Stimulated activated CD8-positive, alpha-beta memory T cell treated with anti-CD3 and anti-CD28 coated beads, Interleukin-12 subunit alpha, Interleukin-12 subunit beta, amount 100 ng/mL, for 24 hours (primary cell): ENCODE data around the gene SGCA.
A peak's percentile ranks its signal among the peaks of the same experiment; 100 is the strongest.

Experiments
- DNase-seq: peaks from one replicate; pipeline ENCODE4 v3.0.0-alpha.2; 2020; ENCODE audit errors: extremely low read depth

The SGCA gene

DNA sequence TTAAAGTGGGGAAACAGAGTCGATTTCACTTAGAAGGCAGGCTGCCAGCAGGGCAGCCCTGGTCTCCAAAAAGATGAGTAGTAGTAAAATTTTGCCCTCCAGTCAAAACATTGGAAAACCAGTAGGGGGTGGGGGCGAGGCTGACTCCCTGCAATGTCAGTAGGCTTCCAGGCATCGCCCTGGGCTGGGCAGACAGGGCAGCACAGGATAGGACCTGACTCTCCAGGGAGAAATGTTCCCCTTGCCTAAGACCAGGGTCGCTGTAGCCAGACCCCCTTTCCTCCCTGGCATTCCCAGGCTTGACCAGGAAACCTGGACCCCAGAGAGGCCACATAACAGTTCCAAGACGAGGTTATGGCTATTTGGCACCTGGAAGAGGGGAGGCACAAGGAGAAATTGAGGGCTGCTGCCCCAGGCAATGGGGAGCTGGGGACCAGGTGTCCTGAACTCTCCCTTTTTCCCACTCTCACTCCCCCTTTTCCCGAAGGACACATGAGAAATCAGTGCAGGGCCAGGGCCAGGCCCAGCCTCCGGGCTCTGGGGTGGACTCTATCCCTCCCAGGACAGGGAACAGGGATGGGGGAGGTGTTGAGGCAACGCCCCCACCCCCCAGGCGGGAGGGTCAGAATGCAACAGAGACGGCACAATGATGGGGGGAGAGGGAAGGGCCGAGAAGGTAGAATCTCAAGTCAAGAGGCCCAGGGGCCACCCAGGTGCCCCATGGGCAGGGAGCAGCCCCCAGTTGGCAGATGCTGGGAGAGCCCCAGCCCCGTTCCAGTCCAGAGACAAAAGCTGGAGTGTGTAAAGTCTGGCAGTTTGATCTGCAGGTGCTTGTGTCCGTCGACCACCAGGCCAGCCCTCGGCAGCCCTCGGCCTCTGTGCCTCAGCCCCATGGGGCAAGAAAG is 31.3 kb upstream of the SGCA start:
- no peak for DNase-seq

DNA sequence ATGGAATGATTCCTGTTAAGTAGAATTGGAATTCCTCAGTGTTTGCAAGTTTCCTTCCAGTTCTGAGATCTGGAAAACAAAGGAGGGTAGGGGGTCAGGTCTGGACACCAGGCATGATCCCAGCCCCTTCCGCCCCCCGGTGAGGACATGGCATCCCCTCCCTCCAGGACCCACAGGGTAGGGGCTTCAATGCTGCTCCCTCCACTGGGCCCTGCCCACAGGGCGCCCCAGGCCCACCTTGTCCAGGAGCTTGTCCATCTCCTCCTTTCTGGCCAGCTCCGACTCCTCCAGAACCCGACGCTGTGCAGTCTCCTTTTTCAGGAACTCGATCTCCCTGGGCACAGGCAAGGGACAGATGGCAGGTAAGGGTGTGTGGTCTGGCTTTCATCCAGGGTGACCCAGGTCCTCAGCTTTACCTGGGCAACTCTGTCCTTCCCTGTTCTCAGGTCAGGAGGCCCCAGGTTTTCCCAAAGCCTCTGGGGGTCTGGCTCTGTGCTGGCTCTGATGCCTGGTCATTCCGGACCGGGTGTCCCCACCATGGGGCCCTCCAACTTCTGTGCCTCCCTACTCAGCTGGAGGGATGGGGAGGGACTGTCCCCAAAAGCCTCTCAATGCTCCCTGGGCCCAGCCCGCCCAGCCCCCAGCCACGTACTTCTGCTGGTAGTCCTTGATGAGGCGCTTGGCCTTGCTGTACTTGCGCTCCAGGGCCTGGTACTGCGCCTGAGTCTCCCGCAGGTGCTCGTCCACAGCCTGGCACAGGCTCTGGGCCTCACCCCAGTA is 30.3 kb upstream of the SGCA start:
- no peak for DNase-seq

DNA sequence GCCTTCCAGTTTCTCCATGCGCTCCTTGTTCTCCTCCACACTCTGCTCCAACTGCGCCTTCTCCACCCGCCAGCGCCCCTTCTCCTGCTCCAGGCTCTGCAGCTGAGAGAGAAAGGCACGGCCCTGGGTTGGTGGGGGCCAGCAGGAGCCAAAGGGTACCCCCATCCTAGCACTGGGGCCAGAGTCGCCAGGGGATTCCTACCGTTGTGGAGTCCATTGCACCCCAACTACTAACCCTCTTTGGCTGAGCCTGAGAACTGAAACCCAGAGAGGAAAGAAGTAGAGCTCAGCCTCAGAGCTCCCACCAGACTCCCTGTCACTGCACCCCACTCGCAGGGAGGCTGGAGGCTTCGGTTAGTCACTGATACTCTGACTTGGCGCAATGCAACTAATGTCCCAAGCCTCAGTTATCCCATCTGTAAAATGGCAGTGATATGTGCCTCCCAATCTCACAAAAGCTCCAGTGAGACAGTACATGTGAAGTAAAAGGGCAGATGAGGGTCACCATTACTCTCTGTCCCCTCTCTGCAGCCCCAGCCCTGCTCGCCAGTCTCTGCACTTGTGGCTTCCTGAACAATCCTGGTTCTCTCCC is 29.6 kb upstream of the SGCA start:
- no peak for DNase-seq

DNA sequence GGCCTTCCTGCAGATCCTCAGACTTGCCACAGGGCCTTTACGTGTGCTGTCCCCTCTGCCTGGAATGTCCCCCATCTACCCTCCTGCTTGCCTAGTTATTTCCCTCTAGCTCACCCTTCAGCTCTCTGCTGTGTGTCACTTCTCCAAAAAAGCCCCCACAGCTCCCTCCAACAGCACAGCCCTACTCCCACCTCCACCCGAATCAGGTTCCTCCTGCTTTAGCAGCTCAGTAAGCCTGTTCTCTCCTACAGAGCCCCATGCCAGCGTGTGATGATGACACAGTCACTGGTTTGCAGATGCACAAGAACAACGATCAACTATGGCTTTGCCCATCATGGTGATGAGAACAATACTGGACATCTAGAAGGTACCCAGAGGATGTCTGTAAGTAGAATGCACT is 28.8 kb upstream of the SGCA start:
- no peak for DNase-seq

DNA sequence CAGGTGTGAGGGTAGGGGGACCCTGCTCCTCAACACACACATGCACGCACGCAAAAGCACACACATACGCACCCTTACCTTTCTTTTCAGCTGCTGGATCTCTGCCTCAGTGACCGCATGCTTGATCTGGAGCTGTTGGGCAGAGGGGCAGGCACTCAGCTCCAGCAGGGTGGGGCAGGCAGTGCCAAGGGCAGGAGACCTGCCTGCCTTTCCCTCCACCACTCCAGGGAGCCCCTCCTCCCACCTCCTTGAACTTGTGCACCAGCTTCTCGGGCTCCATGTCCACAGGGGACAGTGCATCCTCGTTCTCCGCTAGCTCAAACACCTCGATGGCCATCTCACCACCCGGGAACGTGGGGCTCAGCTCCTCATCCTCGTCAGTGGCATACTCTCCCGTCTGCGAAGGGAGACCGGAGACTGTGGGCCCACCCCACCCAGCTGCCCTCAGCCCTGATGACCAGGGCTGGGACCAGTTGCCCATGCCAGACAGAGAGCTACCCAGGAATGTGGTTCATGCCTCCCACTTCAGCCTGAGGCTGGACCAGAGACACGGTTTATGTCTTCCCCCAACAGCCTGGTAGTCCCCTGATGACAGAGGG is 26.5 kb upstream of the SGCA start:
- DNase-seq: no peak

DNA sequence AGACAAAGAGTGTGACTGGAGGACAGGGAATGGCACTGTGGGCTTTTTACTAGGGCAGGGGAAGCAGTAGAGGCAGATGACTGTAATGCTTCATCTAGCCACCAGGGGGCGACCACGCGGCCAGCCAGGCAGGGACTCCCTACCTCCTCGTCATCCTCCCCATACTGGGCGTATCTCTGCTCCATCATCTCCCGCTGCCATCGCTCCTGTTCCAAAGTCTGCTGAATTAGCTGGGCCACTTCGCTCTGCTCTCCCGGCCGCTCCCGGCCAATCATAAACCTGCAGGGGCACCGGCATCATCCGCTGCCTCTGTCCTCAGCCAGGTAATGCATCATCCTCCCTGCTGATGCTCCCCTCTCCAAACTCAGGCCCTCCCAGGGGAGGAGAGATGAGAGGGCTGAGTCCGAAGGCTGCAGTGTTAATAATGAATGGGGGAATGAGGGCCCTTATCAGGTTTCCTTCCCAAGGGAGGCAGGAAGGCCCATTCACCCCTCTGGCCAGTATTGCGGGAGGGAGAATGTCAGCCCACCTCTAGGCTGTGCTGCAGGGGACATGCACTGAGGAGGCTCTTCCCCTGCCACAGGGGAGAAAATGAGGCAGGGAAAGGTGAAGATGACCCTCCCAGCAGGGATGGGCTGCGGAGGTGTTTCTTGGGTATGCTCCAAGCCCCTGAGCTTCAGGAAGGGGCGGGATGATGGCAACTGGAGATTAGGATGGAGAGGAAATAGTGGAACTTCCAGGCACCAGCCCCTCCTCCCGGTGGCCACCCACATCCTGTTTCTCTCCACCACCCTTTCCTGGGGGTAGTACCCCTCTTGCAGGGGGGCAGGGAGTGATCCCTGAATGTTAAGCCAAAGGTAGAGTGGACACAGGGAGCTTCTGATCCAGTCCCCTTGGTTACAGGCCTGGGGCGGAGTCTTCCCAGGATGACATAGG is 25.6 kb upstream of the SGCA start:
- no peak for DNase-seq

DNA sequence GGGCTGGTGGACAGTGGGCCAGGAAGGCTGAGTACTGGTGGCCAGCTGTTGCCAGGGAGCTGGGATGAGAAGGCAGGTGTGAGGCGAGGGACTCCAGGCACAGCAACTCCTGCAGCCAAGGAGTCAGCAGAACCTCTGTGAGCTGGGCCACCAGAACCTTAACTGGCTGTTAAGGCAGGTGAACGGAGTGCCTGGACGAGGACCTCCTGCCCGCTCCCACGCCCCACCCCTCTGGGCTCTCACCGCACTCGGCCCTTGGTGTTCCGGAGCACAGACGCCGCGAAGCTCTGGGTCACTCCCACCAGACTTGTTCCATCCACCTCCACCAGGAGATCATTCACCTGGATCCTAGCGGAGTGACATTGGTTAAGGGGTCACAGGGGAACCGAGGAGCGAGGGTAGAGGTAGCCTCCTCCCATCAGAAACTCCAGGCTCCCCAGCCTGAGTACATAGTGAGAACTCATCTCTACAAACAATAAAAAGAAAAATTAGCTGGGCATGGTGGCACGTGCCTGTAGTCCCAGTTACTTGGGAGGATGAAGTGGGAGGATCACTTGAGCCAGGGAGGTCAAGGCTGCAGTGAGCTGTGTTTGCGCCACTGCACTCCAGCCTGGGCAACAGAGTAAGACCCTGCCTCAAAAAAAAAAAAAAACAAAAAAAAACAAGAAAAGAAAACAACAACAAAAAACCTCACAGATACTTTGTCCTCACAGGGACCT is 24.6 kb upstream of the SGCA start:
- DNase-seq: no peak

DNA sequence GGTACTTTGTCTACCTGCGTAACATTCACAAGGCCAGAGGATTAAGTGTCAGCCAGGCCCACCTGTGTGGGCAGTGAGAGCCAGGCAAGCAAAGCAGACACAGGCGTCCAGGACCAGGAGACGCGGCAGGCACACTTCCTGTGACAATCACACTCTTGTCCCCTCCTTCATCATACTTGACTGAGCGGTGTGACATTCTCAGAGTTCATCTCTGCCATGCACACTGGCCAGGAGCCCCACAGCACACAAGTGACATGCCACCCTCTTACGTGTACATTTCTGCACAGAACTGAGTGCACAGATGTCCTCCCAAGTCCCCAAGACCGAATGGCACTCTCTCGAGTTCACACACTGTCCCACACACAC is 24.1 kb upstream of the SGCA start:
- no peak for DNase-seq

DNA sequence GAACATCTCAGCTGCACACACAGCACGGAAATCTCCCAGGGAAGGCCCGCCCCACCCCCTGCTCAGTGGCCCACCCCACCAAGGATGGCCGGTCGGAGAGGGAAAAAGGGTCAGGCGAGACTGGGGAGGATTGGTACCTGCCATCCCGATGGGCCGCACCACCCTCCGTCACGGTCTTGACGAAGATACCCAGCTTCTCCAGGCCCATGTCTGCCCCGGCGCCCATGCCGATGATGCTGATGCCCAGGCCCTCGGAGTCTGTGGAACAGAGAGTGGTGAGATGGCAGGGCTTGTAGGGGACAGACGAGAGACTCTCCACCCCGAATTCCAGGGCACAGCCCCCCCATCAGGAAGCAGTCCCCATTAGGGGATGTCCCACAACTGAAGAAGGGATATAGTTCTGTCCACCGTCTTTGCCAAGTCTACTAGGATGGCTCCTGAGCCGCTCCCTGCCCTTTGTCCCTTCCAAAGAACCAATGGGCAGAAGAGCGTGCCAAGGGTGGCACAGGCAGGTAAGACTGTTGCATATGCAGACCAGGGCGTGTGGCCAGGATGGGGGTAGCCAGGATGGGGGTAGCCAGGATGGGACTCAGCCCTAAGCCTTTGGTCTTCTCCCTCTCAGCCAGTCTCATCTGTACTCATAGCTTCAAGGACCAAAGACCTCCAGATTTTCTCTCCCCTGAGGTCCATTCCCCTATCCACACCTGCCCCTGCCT is 22.2 kb upstream of the SGCA start:
- DNase-seq: no peak

DNA sequence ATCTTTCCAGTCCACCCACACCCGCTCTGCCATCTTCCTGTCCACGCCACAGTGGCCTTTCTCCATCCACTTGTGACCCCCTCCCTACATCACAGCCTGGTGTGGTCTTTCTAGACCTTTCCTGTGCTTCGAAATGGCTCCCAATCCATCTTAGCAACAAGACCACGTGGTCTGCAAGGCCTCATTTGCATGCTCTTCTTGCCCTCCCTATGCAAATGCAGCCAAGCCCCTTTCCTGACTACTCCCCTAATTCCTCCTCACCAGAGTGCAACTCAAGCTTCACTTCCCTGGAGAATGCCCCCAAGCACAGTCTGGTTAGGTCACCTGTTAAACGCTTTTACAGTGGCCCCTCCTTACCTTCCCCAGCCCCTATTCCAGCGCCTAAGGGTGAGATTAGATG is 21.4 kb upstream of the SGCA start:
- no peak for DNase-seq

DNA sequence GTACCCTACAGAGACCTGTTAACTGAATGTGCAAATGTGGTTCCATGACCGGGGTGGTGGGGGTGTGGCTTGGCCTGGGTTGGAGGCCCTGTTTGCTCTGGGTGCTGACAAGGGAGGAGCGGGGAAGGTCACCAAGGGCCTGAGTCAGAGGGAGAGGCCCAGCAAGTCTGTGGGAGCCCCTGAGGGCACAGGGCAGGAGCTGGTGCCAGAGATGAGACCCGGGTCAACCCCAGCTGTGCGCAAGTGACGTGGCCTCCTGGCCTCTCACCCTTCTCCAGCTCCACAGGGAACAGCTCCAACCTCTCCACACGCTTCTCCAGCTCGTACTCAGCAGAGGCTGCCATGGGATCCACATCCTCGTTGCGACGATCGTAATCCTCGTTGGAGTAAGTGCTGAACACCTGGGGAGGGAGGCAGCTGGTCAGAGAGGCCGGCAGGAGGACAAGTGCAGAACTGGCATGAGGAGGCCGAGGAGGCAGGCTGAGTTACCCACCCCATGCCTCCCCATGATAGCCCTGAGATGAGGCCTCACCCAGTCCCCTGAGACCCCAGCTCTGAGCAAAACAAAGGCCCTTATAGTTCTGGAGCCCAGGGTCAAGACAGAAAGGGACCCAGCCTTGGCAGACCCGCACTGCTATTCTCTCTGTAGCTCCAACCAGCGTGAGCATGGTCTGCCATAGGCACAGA is 20.8 kb upstream of the SGCA start:
- no peak for DNase-seq

DNA sequence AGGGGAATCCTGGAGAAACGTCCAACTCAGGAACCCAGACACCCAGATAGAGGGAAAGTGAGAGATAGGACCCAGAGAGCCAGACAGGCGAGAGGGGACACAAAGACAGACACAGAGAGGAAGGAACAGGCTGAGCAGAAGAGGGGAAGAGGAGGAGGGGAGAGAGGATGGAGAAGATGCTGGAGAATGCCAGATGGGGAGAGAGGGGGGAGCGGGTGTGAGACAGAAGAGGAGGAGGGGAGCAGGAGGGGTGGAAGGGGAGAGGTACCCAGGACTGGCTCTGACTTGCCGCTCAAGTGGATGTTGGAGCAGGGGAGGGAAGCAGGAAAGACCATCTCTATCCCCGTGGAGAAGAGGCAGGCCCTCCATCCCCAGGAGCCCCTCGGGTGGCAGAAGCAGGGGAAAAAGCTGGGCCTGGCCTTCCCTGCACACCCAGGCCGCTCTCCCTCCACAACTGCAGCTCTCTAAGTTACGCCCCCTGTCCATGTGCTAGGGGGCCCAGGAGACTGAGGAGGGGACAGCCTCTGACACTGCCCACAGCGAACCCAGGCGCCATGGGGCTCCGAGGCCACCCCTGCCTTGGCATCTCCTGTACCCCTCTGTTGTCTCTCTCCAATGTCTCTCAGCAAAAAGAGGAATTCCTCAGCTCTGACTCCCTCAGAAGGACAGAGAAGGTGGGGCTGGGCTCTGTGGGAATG is 20.1 kb upstream of the SGCA start:
- DNase-seq: no peak

DNA sequence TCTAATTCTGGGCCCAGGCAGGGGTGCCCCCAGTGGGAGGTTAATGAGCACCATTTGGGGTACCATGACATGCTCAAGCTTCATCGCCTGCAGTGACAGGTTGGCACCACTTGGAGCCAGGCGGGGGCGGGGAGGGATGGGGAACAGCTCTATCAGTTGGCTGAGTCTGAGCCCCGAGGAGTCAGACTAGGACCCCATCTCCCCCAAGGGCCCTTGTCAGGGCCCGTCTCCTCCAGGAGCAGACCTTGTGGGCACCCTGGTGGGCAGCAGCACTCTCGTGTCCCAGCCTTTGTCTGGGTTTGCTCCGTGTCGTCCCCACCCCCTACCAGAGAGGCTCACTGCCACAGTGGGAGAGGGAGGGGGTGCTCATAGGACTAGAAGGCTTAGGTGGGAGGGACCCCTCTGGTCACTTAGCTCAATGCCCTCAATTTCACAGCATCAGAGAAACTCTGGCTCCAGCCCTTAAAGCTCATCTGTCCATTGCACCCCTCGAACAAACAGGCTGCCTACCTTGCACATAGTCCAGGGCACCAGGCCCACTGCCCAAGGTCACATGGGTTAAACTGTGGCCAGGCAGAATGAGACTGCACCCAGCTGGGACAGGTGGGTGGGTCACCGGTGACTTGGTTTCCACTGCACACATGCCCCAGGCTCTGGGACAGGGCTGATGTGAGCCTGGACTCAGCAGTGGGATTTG is 19.4 kb upstream of the SGCA start:
- no peak for DNase-seq

DNA sequence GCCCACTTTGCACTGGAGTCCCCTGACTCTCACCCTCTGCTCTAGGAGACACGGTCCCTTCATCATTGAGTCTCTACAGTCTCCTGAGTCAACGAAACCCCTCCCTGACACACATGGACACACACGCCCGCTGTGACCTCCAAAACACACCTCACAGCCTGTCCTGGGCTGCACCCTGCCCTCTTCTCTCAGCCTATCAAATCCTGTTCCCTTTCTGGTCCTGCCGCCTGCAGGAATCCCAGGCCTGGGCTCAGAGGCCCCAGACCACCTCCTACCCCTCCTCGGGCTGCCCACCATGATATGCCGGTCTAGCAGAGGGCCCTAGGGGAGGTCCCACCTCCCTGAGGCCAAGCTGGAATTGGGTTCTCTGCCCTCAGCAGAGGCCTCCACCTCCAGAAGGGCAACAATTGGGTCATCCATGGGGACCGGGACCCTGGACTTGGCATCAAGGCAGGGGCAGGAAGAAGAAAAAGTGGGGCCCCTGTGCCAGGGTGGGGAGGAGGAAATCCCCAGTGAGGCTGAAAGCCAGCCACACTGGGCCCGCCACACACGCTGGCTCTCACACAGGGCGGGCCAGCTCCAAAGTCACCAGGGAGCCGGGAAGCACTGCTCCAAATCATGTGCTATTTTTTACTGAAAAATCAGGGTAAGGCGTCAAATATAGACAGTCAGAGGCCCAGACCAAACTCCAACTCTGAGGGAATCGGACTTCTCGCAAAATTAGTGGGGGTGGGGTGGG is 18.7 kb upstream of the SGCA start:
- no peak for DNase-seq

DNA sequence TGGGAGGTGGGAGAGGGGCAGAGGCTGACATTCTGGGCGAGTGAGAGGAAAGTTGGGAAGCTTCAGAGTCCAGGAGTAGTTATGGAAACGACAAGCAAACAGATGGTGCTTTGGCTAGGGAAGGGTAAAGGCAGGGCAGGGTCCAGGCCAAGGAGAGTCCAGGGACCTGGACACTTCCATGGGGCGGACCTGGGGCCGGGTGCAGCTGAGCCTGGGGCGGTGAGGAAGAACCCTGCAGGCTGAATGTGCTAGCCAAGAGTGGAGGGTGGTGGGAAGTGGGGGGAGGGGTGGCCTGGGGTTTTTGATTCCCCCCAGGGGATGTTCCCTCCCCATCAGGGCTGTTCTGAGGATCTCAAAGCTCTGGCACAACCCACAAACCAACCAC is 18.0 kb upstream of the SGCA start:
- DNase-seq: no peak

DNA sequence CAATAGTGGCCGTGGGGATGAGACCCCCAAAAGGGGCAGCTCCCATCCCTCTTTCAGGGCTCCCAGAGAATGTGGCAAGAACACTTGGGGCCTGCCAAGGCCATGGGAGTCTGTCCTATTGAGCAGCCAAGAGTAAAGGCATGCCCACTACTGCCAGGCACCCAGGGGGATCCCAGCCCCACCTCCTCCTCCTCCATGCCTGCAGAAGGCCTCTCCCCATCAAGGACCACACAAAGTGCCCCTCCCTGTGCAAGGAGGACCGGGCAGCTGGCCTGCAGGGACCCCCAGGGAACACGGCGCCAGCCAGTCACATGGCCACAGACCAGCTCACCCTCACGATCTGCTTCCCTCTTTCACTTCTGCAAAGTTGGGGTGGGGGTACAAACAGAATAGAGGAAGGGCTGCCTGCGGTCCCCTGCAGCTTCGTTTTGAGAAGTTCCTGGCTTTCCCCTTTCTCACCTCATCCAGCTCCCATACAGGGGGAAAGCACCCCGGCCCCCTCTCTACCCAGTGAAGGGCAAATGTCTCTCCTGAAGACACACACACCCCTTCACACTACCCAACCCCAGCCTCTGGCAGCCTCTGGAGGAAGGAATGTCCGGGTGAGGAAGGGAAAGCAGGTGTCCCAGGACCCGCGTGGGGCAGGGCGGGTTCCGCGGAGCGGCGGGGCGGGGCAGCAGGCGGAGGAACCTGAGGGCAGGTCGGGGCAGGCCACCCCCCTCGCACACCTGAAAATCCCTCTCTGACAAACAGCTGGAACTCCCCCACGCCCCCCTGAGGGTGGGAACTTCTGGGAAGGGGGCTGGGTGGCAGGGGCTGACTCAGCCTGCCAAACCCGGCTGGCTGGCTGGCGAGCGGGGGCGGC is 17.3 kb upstream of the SGCA start:
- peak; percentile 61 for DNase-seq

DNA sequence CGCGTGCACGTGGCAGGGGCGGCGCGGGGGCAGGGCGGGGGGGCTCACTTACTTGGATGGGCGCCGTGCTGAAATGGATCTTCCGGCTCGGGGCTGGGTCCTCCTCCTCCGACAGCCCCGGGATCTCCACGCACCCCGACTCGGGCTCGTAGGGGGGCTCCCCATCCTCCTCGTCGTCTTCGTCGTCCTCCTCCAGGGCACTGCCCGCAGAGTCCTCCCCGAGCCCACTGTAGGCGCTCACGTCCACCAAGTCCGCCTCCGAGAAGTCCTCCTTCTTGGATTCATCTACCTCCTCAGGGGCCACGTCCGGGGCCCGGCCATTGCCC is 16.8 kb upstream of the SGCA start:
- DNase-seq: no peak
